GM12892 (cell line): Measurements from ENCODE around the gene CFAP20DC.

ENCODE experiments used
- POLR2A ChIP-seq: IDR thresholded peaks from 2 replicates; pipeline ENCODE4 v1.6.1; 2011; ENCODE audit warnings: low read depth, low read length, control low read depth
- POLR2AphosphoS5 ChIP-seq: IDR thresholded peaks from 2 replicates; pipeline ENCODE4 v1.6.1; 2011; ENCODE audit warnings: low read depth, low read length, control low read depth
- TAF1 ChIP-seq: IDR thresholded peaks from 2 replicates; pipeline ENCODE4 v1.6.1; 2011; ENCODE audit warnings: low read depth, mild to moderate bottlenecking, control low read depth, low read length, borderline replicate concordance

DNA sequence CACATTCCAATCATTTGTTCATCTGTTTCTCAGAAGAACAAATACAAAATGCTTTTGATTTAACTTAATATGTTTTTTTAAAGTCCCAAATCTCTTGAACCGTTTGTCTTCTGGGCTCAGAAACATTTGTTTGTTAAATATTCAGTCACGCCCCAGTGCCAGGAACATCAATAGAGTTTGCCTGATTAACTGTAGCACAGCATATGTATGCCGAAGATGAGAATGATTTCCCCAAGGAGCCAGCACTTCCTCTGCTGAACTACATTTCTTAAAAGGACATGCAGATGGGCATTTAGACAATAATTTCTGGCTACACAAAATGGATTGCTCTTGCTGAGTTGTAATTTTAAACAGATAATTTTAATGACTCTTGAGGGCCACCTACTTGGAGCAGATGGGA is 191.7 kb downstream of the CFAP20DC start:
- TF ChIP-seq POLR2A (no peak), POLR2AphosphoS5 (no peak), TAF1 (no peak)
